Glomerular visceral epithelial cell (primary cell): ENCODE results near the gene MAPK11.

Source experiments
- DNase-seq: peaks from one replicate; pipeline ENCODE4 v3.0.0-alpha.2; 2016; ENCODE audit errors: extremely low spot score

The MAPK11 gene

GRCh38 chr22:50224071-50224470 lies 46.1 kb downstream of the MAPK11 start:
- no peak for DNase-seq

GRCh38 chr22:50222508-50222907 lies 47.7 kb downstream of the MAPK11 start:
- no peak for DNase-seq

- DNase-seq, result no peak
Observed at GRCh38 chr22:50221410-50222300, 48.5 kb downstream of the MAPK11 start.

- no peak for DNase-seq
Observed at GRCh38 chr22:50220603-50221409, 49.4 kb downstream of the MAPK11 start.

- DNase-seq, result no peak
Observed at GRCh38 chr22:50219800-50220602, 50.2 kb downstream of the MAPK11 start.

GRCh38 chr22:50218996-50219727 lies 51.0 kb downstream of the MAPK11 start:
- DNase-seq, result peak; percentile 55

- DNase-seq, result no peak
Observed at GRCh38 chr22:50218153-50218995, 51.8 kb downstream of the MAPK11 start.

- DNase-seq, result no peak
Observed at GRCh38 chr22:50217543-50218152, 52.5 kb downstream of the MAPK11 start.

- no peak for DNase-seq
Observed at GRCh38 chr22:50216684-50217520, 53.3 kb downstream of the MAPK11 start.

GRCh38 chr22:50216055-50216683 lies 54.0 kb downstream of the MAPK11 start:
- no peak for DNase-seq

GRCh38 chr22:50215297-50216054 lies 54.7 kb downstream of the MAPK11 start:
- no peak for DNase-seq
